ENCODE data around the gene TSPYL6.
"Not testable (repeated sequence)": the region's sequence is repeated elsewhere in the genome, so short reads cannot be mapped to it uniquely, and the experiment has no call there.

- TF ChIP-seq POLR2A (IDR thresholded peaks at IDR 0.05; ENCODE audit: low read length); GATA1 (IDR thresholded peaks at IDR 0.05; ENCODE audit: low read depth, low read length): not testable (repeated sequence)
Observed at GRCh38 chr2:54294665-54295064, 38.6 kb upstream of the TSPYL6 start.

Measured in erythroblast (primary cell).